ENCODE data around the gene MYO1E. TPM values are rescaled to one million over a fixed set of nuclear protein-coding genes. Genes with fewer than 3 reads are reported as not detected.

The MYO1E gene
- total and polyA plus RNA-seq, 4 donors: 20.9 to 84.2 (median 52.4) TPM

DNA sequence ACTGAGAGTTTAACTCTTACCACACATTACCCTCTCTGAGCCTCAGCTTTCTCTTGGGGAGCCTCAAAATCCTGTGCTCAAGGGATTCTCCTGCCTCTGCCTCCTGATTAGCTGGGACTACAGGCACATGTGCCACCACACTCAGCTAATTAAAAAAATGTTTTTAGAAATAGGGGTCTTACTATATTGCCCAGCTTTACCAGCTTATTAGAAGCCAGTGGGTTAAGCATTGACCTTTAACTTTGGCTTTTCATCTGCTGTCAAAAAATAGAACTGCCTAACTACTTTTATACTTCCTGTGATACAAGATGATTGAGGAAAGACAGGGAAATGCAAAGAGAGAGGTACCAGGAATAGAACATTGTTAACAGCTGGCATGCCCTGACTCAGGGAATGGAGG is 27.3 kb downstream of the MYO1E start:
- Histone ChIP-seq H3K4me3 (no peak overlapping the region), H3K27me3 (ENCODE audit: control insufficient read depth in 3 of 3, insufficient read depth in 3 of 3, low read length in 2 of 3) (no peaks in the 10 kb centered on the region), H3K27ac (ENCODE audit: low read depth in 1 of 2, low read length in 1 of 2) (no peak overlapping the region), H3K9ac (ENCODE audit: insufficient read depth in 1 of 2, low read length in 2 of 2) (no peak overlapping the region), H3K9me3 (ENCODE audit: control insufficient read depth in 4 of 4, insufficient read depth in 3 of 4, low read length in 3 of 4) (no peaks in the 10 kb centered on the region), H3K4me1 (ENCODE audit: control insufficient read depth in 5 of 5, insufficient read depth in 5 of 5, low read length in 5 of 5) (peaks cover 0 to 19% (median 0%) of the 10 kb centered on the region in 5 donors), H3K36me3 (ENCODE audit: control insufficient read depth in 4 of 4, insufficient read depth in 4 of 4, low read length in 4 of 4) (no peaks in the 10 kb centered on the region)
- ATAC-seq (ENCODE audit: insufficient read depth, low FRiP score) (no peak), DNase-seq (no peak)
- TF ChIP-seq, protein P1, sequence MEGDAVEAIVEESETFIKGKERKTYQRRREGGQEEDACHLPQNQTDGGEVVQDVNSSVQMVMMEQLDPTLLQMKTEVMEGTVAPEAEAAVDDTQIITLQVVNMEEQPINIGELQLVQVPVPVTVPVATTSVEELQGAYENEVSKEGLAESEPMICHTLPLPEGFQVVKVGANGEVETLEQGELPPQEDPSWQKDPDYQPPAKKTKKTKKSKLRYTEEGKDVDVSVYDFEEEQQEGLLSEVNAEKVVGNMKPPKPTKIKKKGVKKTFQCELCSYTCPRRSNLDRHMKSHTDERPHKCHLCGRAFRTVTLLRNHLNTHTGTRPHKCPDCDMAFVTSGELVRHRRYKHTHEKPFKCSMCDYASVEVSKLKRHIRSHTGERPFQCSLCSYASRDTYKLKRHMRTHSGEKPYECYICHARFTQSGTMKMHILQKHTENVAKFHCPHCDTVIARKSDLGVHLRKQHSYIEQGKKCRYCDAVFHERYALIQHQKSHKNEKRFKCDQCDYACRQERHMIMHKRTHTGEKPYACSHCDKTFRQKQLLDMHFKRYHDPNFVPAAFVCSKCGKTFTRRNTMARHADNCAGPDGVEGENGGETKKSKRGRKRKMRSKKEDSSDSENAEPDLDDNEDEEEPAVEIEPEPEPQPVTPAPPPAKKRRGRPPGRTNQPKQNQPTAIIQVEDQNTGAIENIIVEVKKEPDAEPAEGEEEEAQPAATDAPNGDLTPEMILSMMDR (IDR thresholded peaks at IDR 0.05; ENCODE audit: control extremely low read depth, extremely low read depth): no peak

DNA sequence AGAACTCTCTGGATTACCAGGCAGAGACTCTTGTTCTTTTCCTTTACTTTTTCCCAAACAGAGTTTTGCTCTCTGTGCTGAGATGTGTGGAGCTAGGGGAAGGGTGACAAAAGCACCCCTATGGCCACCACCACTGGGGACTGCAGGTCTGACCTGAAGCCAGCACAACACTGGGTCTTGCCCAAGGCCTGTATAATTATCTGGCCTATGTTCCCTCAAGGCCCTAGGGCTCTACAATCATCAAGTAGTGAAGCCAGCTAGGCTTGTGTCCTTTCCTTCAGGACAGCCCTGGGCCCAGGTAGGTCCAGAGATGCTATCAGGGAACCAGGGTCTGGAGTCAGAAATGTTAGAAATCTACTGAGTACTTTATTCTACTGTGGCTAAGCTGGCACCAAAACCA is 28.4 kb downstream of the MYO1E start:
- H3K4me1 ChIP-seq (ENCODE audit: control insufficient read depth in 5 of 5, insufficient read depth in 5 of 5, low read length in 5 of 5): peaks cover 0 to 12% (median 0%) of the 10 kb centered on the region in 5 donors
- no peaks in the 10 kb centered on the region for H3K9me3 ChIP-seq (ENCODE audit: control insufficient read depth in 4 of 4, insufficient read depth in 3 of 4, low read length in 3 of 4)
- DNase-seq (no peak), ATAC-seq (ENCODE audit: insufficient read depth, low FRiP score) (no peak)
- H3K27ac ChIP-seq (ENCODE audit: low read depth in 1 of 2, low read length in 1 of 2): no peak overlapping the region
- no peak overlapping the region for H3K9ac ChIP-seq (ENCODE audit: insufficient read depth in 1 of 2, low read length in 2 of 2)
- no peaks in the 10 kb centered on the region for H3K27me3 ChIP-seq (ENCODE audit: control insufficient read depth in 3 of 3, insufficient read depth in 3 of 3, low read length in 2 of 3)
- no peaks in the 10 kb centered on the region for H3K36me3 ChIP-seq (ENCODE audit: control insufficient read depth in 4 of 4, insufficient read depth in 4 of 4, low read length in 4 of 4)
- TF ChIP-seq, protein P1 (IDR thresholded peaks at IDR 0.05; ENCODE audit: control extremely low read depth, extremely low read depth): no peak
- H3K4me3 ChIP-seq: no peak overlapping the region

DNA sequence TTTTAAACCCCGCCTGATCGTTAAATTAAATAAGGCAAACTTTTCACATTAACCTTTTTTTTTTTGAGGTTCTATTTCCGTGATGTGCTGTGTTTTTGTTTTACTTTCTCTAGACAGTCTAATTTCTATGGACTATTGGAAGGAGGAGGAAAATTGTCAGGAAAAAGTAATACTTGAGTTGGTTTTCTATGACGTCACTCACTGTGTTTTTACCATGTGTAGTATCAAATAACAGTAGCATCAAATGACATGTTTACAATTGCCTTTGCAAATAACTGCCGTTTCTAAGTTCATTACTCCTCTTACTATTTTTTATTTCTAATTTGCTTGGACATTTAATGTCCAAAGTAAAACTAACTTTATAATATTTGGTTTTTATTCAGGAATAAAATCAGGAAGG is 32.3 kb downstream of the MYO1E start:
- Histone ChIP-seq H3K27ac (ENCODE audit: low read depth in 1 of 2, low read length in 1 of 2) (no peak overlapping the region), H3K4me1 (ENCODE audit: control insufficient read depth in 5 of 5, insufficient read depth in 5 of 5, low read length in 5 of 5) (peaks cover 0 to 9% (median 0%) of the 10 kb centered on the region in 5 donors), H3K9ac (ENCODE audit: insufficient read depth in 1 of 2, low read length in 2 of 2) (no peak overlapping the region), H3K27me3 (ENCODE audit: control insufficient read depth in 3 of 3, insufficient read depth in 3 of 3, low read length in 2 of 3) (no peaks in the 10 kb centered on the region), H3K4me3 (no peak overlapping the region), H3K36me3 (ENCODE audit: control insufficient read depth in 4 of 4, insufficient read depth in 4 of 4, low read length in 4 of 4) (no peaks in the 10 kb centered on the region), H3K9me3 (ENCODE audit: control insufficient read depth in 4 of 4, insufficient read depth in 3 of 4, low read length in 3 of 4) (no peaks in the 10 kb centered on the region)
- ATAC-seq (ENCODE audit: insufficient read depth, low FRiP score): no peak
- DNase-seq: no peak
- TF ChIP-seq, protein P1 (IDR thresholded peaks at IDR 0.05; ENCODE audit: control extremely low read depth, extremely low read depth): no peak
- WGBS, 2 donors: 83 to 87% methylated on average over 5 of the region's 5 CpGs

DNA sequence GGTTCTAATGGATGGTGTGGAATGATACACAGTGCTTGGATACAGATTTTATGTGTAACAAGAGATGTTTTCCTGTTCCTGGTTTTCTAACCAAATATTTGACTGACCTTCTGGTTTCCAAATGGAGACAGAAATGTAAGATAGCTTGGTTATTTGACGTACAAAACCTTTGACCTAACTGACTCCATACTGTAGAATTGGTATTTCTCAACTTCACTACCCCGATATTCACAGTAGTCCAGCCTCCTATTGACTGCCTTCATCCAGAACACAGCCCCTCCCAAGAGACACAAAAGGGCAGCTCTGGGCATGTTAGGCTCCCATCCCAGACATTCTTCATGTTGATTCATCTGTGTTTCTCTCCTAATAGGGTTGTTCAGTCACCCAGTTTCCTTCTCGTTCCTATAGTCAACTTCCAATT is 33.4 kb downstream of the MYO1E start:
- Histone ChIP-seq H3K4me1 (ENCODE audit: control insufficient read depth in 5 of 5, insufficient read depth in 5 of 5, low read length in 5 of 5) (peaks cover 0 to 8% (median 0%) of the 10 kb centered on the region in 5 donors), H3K4me3 (no peak overlapping the region), H3K27me3 (ENCODE audit: control insufficient read depth in 3 of 3, insufficient read depth in 3 of 3, low read length in 2 of 3) (no peaks in the 10 kb centered on the region), H3K9ac (ENCODE audit: insufficient read depth in 1 of 2, low read length in 2 of 2) (no peak overlapping the region), H3K27ac (ENCODE audit: low read depth in 1 of 2, low read length in 1 of 2) (no peak overlapping the region), H3K36me3 (ENCODE audit: control insufficient read depth in 4 of 4, insufficient read depth in 4 of 4, low read length in 4 of 4) (no peaks in the 10 kb centered on the region), H3K9me3 (ENCODE audit: control insufficient read depth in 4 of 4, insufficient read depth in 3 of 4, low read length in 3 of 4) (no peaks in the 10 kb centered on the region)
- TF ChIP-seq, protein P1 (IDR thresholded peaks at IDR 0.05; ENCODE audit: control extremely low read depth, extremely low read depth): no peak
- DNase-seq (no peak), ATAC-seq (ENCODE audit: insufficient read depth, low FRiP score) (no peak)
- WGBS, 2 donors: 85 to 92% methylated on average over 3 of the region's 3 CpGs

All from lung (tissue), 12 donors.